Measurements from ENCODE around the gene PTPRCAP. TPM values are rescaled to one million over a fixed set of nuclear protein-coding genes. Genes with fewer than 3 reads are reported as not detected.

The PTPRCAP gene
- total and polyA plus RNA-seq, 9 of the 15 experiments (the other 6 are each of a cell fraction or from before 2014, with no cell fraction given), result 0.22 to 2.0 (median 1.1) TPM; not detected in 4

DNA sequence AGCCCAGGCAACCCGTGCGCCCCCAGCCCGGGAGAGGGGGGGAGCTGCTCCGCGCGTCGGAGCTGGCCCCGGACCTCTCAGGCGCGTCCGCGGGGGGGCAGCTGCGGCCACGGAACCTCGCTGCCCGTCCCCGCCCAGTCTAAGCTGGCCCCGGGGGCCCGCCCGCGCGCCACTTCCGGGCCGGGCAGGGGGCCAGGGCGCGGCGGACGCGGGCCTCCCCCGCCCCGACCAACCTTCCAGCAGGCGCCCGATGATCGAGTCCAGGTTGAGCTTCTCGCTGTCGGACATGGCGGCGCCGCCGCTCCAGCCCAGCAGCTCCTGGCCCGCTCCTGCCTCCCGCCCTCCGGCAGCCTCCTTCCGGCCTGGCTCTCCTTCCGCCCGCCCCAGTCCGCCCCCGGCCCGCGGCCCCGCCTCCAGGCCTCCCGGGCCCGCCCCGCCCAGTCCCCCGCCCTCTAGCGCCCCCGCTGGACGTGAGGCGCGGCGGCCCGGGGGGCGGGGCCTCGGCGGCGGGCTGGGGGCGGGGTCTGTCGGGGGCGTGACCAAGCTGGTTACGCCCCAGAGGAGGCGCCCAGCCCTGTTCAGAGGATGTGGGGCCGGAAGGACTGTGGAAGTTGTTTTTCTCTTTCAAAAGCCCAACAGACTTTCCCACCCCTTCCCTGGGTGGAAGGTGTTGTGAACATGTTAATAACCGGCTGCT, 35.8 kb downstream of the PTPRCAP start, which contains the start of gene PPP1CA (continued):
- TF ChIP-seq, protein P1, sequence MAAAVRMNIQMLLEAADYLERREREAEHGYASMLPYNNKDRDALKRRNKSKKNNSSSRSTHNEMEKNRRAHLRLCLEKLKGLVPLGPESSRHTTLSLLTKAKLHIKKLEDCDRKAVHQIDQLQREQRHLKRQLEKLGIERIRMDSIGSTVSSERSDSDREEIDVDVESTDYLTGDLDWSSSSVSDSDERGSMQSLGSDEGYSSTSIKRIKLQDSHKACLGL (CRISPR knock-in tag; IDR thresholded peaks at IDR 0.05; ENCODE audit: borderline replicate concordance, poor library complexity, severe bottlenecking), result no peak
- TF ChIP-seq, protein P2, sequence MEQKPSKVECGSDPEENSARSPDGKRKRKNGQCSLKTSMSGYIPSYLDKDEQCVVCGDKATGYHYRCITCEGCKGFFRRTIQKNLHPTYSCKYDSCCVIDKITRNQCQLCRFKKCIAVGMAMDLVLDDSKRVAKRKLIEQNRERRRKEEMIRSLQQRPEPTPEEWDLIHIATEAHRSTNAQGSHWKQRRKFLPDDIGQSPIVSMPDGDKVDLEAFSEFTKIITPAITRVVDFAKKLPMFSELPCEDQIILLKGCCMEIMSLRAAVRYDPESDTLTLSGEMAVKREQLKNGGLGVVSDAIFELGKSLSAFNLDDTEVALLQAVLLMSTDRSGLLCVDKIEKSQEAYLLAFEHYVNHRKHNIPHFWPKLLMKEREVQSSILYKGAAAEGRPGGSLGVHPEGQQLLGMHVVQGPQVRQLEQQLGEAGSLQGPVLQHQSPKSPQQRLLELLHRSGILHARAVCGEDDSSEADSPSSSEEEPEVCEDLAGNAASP (IDR thresholded peaks at IDR 0.05), result no peak
- TF ChIP-seq KDM4B (IDR thresholded peaks at IDR 0.05; ENCODE audit: borderline replicate concordance in 2 of 2, low read depth in 1 of 2) (peak in 1 of 2 experiments; percentile 41; a peak in 1 of 4 replicates), MTA2 (IDR thresholded peaks at IDR 0.05; ENCODE audit: low read depth) (no peak), TAF7 (tag; IDR thresholded peaks at IDR 0.05) (no peak), RCOR1 (IDR thresholded peaks at IDR 0.05; ENCODE audit: borderline replicate concordance in 1 of 2, low read depth in 2 of 2, low read length in 2 of 2) (no peak), RBM25 (IDR thresholded peaks at IDR 0.05; ENCODE audit: low read depth, low read length, severe bottlenecking) (no peak), ZNF395 (CRISPR knock-in tag; IDR thresholded peaks at IDR 0.05) (peak; percentile 33; the same call in 1 of the 2 replicates), HDAC8 (tag; IDR thresholded peaks at IDR 0.05) (peak; percentile 19; the same call in 1 of the 2 replicates), ZBTB40 (IDR thresholded peaks at IDR 0.05) (no peak), ZBTB40 (CRISPR knock-in tag; IDR thresholded peaks at IDR 0.05) (no peak), TCF7 (IDR thresholded peaks at IDR 0.05; ENCODE audit: borderline replicate concordance) (no peak), ZNF140 (CRISPR knock-in tag; IDR thresholded peaks at IDR 0.05) (no peak), TEAD1 (CRISPR knock-in tag; IDR thresholded peaks at IDR 0.05) (0 out of 4 replicates have a peak, but pooled peaks of 1 of the 2 experiments have one; percentile 4)
